H1 (cell line): ENCODE results near the gene VRK3. TPM values are rescaled to one million over a fixed set of nuclear protein-coding genes. Genes with fewer than 3 reads are reported as not detected.

Experiments
- CTCF ChIA-PET: fragments of 300-600 bp; sonication (Branson Sonifier 250); formaldehyde crosslinking; loops from one replicate; lab custom pipeline; 2021; ENCODE audit not compliant: partially characterized antibody; lab: Charles Lee
- POLR2A ChIA-PET: fragments of 300-600 bp; sonication (Branson Sonifier 250); formaldehyde crosslinking; loops from one replicate; lab custom pipeline; 2021; ENCODE audit warnings: inconsistent platforms; ENCODE audit not compliant: partially characterized antibody; lab: Charles Lee
- DNase-seq, 2 experiments: peaks; one replicate each; pipeline versions ENCODE4 v3.0.0 to v3.0.0-alpha.2; 2010 to 2022; ENCODE audit warnings: low spot score in 2 of 2, low read depth in 1 of 2, mixed read lengths in 1 of 2
- FAIRE-seq: peaks from 2 replicates; lab custom pipeline; 2011; peaks lifted over from hg19 to GRCh38; lab: Jason Lieb, UNC
- H2AFZ ChIP-seq: 2 replicates; pipeline ENCODE4 v1.8.1; 2012; ENCODE audit warnings: low read length, inconsistent platforms
- H2AK5ac ChIP-seq: 2 replicates; pipeline ENCODE4 v1.6.1; 2013; ENCODE audit warnings: low read depth, low read length
- H2BK120ac ChIP-seq: replicated peaks from 2 replicates; pipeline ENCODE3; 2013; ENCODE audit warnings: low read depth, low read length, inconsistent platforms
- H2BK12ac ChIP-seq: 2 replicates; pipeline ENCODE4 v1.6.1; 2013; ENCODE audit warnings: low read depth, low read length
- H2BK15ac ChIP-seq: 2 replicates; pipeline ENCODE4 v1.6.1; 2013; ENCODE audit warnings: low read length
- H2BK20ac ChIP-seq: 2 replicates; pipeline ENCODE4 v1.6.1; 2013; ENCODE audit warnings: low read length
- H2BK5ac ChIP-seq: 2 replicates; pipeline ENCODE4 v1.6.1; 2013; ENCODE audit warnings: low read depth, low read length
- H3K14ac ChIP-seq: 2 replicates; pipeline ENCODE4 v1.6.1; 2013; ENCODE audit warnings: inconsistent platforms; ENCODE audit not compliant: insufficient read length
- H3K18ac ChIP-seq: 2 replicates; pipeline ENCODE4 v1.6.1; 2013; ENCODE audit warnings: low read length; ENCODE audit errors: extremely low read depth
- H3K23ac ChIP-seq: 2 replicates; pipeline ENCODE4 v1.6.1; 2013; ENCODE audit warnings: inconsistent platforms; ENCODE audit not compliant: insufficient read length
- H3K23me2 ChIP-seq: 2 replicates; pipeline ENCODE4 v1.6.1; 2013; ENCODE audit warnings: low read depth, low read length
- H3K27ac ChIP-seq: 2 replicates; pipeline ENCODE4 v1.6.1; 2011; ENCODE audit warnings: low read depth, low read length, inconsistent platforms
- H3K27me3 ChIP-seq, 4 experiments: replicated peaks in 1 of 4; 1 replicate in 1 of 4; 2 replicates in 3 of 4; pipeline versions ENCODE4 v1.6.1 to v1.8.1; 2011 to 2013; ENCODE audit warnings: low read length in 3 of 4, mild to moderate bottlenecking in 3 of 4, inconsistent platforms in 2 of 4, mixed read lengths in 2 of 4, moderate library complexity in 1 of 4; ENCODE audit not compliant: control insufficient read depth in 3 of 4, insufficient read depth in 3 of 4; ENCODE audit errors: extremely low read depth in 1 of 4
- H3K36me3 ChIP-seq, 4 experiments: 2 replicates each; pipeline versions ENCODE4 v1.6.1 to v1.8.1; 2011 to 2013; ENCODE audit warnings: mild to moderate bottlenecking in 4 of 4, low read length in 3 of 4, moderate library complexity in 2 of 4, control low read depth in 1 of 4, inconsistent platforms in 1 of 4; ENCODE audit not compliant: insufficient read depth in 4 of 4, control insufficient read depth in 2 of 4
- H3K4ac ChIP-seq: replicated peaks from 2 replicates; pipeline ENCODE3; 2013; ENCODE audit warnings: low read length, low read depth, mixed read lengths, inconsistent platforms; ENCODE audit not compliant: insufficient read length
- H3K4me1 ChIP-seq, 4 experiments: replicated peaks in 1 of 4; 1 replicate in 1 of 4; 2 replicates in 3 of 4; pipeline versions ENCODE4 v1.6.1 to v1.8.1; 2011 to 2013; ENCODE audit warnings: low read length in 3 of 4, inconsistent platforms in 2 of 4, mixed read lengths in 1 of 4; ENCODE audit not compliant: insufficient read depth in 4 of 4, control insufficient read depth in 3 of 4
- H3K4me2 ChIP-seq, 2 experiments: 2 replicates each; pipeline versions ENCODE4 v1.6.1 to v1.8.1; 2011 to 2013; ENCODE audit warnings: low read depth in 2 of 2, low read length in 2 of 2, control low read depth in 1 of 2, inconsistent platforms in 1 of 2, mild to moderate bottlenecking in 1 of 2; ENCODE audit not compliant: insufficient read depth in 1 of 2
- H3K4me3 ChIP-seq, 4 experiments: fragments of 200-600, 300-600 bp in 1 of 4; sonication (generic), shearing (Covaris generic), sonication (Bioruptor Twin) in 1 of 4; 2 replicates each; pipeline versions ENCODE4 v1.5.1 to v1.8.1; 2011 to 2016; ENCODE audit warnings: low read length in 4 of 4, low read depth in 3 of 4, control low read depth in 2 of 4, inconsistent platforms in 2 of 4, mild to moderate bottlenecking in 2 of 4, mixed read lengths in 1 of 4, moderate library complexity in 1 of 4; ENCODE audit not compliant: insufficient read depth in 2 of 4; ENCODE audit errors: extremely low read depth in 1 of 4
- H3K56ac ChIP-seq: replicated peaks from 2 replicates; pipeline ENCODE3; 2013; ENCODE audit warnings: low read depth, mild to moderate bottlenecking, mixed read lengths, low read length, inconsistent platforms; ENCODE audit not compliant: insufficient read length
- H3K79me1 ChIP-seq: 2 replicates; pipeline ENCODE4 v1.6.1; 2013; ENCODE audit warnings: low read depth, low read length, control low read depth
- H3K79me2 ChIP-seq, 2 experiments: 2 replicates each; pipeline versions ENCODE4 v1.6.1 to v1.8.1; 2012 to 2013; ENCODE audit warnings: low read length in 2 of 2, mild to moderate bottlenecking in 2 of 2, inconsistent platforms in 1 of 2; ENCODE audit not compliant: insufficient read depth in 2 of 2, control insufficient read depth in 1 of 2
- H3K9ac ChIP-seq, 4 experiments: replicated peaks in 1 of 4; 1 replicate in 1 of 4; 2 replicates in 3 of 4; pipeline versions ENCODE4 v1.6.1 to v1.8.1; 2011 to 2013; ENCODE audit warnings: low read depth in 3 of 4, low read length in 3 of 4, control low read depth in 2 of 4, mild to moderate bottlenecking in 2 of 4, moderate library complexity in 2 of 4, inconsistent platforms in 1 of 4; ENCODE audit errors: extremely low read depth in 1 of 4
- H3K9me3 ChIP-seq, 2 experiments: 2 replicates each; pipeline versions ENCODE4 v1.6.1 to v1.8.1; 2012 to 2013; ENCODE audit warnings: mild to moderate bottlenecking in 2 of 2, moderate library complexity in 2 of 2, control low read depth in 1 of 2, inconsistent platforms in 1 of 2, low read depth in 1 of 2, low read length in 1 of 2, mixed read lengths in 1 of 2; ENCODE audit not compliant: insufficient read depth in 2 of 2
- H4K20me1 ChIP-seq, 2 experiments: replicated peaks in 1 of 2; 2 replicates each; pipeline versions ENCODE3 to v1.8.1; 2011 to 2013; ENCODE audit warnings: inconsistent platforms in 2 of 2, low read length in 2 of 2, mild to moderate bottlenecking in 1 of 2; ENCODE audit not compliant: insufficient read depth in 2 of 2, control insufficient read depth in 1 of 2
- H4K5ac ChIP-seq: 2 replicates; pipeline ENCODE4 v1.6.1; 2013; ENCODE audit warnings: low read length, low read depth, mixed read lengths, inconsistent platforms; ENCODE audit not compliant: insufficient read length
- H4K8ac ChIP-seq: 2 replicates; pipeline ENCODE4 v1.8.0; 2013; ENCODE audit warnings: mild to moderate bottlenecking, moderate library complexity, low read length, inconsistent platforms; ENCODE audit not compliant: insufficient read depth; ENCODE audit errors: extremely low read depth
- H4K91ac ChIP-seq: replicated peaks from 2 replicates; pipeline ENCODE3; 2013; ENCODE audit warnings: low read length, mixed read lengths, inconsistent platforms; ENCODE audit not compliant: insufficient read length
- BRCA1 ChIP-seq: IDR thresholded peaks from 2 replicates; pipeline ENCODE4 v1.6.1; 2012; ENCODE audit warnings: low read depth, low read length, improper control_type of control experiment
- EZH2 ChIP-seq: fragments of 200-600 bp; sonication (generic); IDR thresholded peaks from 2 replicates; pipeline ENCODE4 v1.7.1; 2012; ENCODE audit warnings: low read depth, mild to moderate bottlenecking, moderate library complexity, low read length, inconsistent platforms; ENCODE audit not compliant: severe bottlenecking
- FOSL1 ChIP-seq: IDR thresholded peaks from 2 replicates; pipeline ENCODE4 v1.6.1; 2011; ENCODE audit warnings: mild to moderate bottlenecking, low read depth, low read length, moderate library complexity; ENCODE audit not compliant: insufficient read depth
- HDAC2 ChIP-seq, 2 experiments: fragments of 300-600 bp in 1 of 2; sonication (generic) in 1 of 2; IDR thresholded peaks; 2 replicates each; pipeline ENCODE4 v1.6.1; 2011 to 2012; ENCODE audit warnings: low read depth in 2 of 2, low read length in 2 of 2, mild to moderate bottlenecking in 2 of 2, moderate library complexity in 2 of 2, borderline replicate concordance in 1 of 2, inconsistent platforms in 1 of 2
- POLR2A ChIP-seq, 2 experiments: IDR thresholded peaks; 1 replicate in 1 of 2; 2 replicates in 1 of 2; pipeline ENCODE4 v1.6.1; 2011; ENCODE audit warnings: low read depth in 2 of 2, low read length in 2 of 2, mild to moderate bottlenecking in 2 of 2; ENCODE audit errors: control extremely low read depth in 1 of 2
- RNF2 ChIP-seq: fragments of 200-900, 300-1000 bp; sonication (generic); IDR thresholded peaks from 2 replicates; pipeline ENCODE4 v1.7.1; 2016; ENCODE audit warnings: borderline replicate concordance, low read depth, mild to moderate bottlenecking, antibody characterized with exemption, low read length; ENCODE audit not compliant: poor library complexity, severe bottlenecking; ENCODE audit errors: missing control alignments
- SRF ChIP-seq: IDR thresholded peaks from 2 replicates; pipeline ENCODE4 v1.6.1; 2011; ENCODE audit warnings: mild to moderate bottlenecking, low read depth, low read length, moderate library complexity
- SUZ12 ChIP-seq: fragments of 200-600 bp; sonication (generic); IDR thresholded peaks from 2 replicates; pipeline ENCODE4 v1.6.1; 2012; ENCODE audit warnings: mild to moderate bottlenecking, inconsistent platforms, low read length, moderate library complexity, mixed read lengths
- TBP ChIP-seq: IDR thresholded peaks from 2 replicates; pipeline ENCODE4 v1.6.1; 2011; ENCODE audit warnings: low read depth, low read length, improper control_type of control experiment
- TCF12 ChIP-seq: IDR thresholded peaks from 2 replicates; pipeline ENCODE4 v1.6.1; 2011; ENCODE audit warnings: low read depth, mild to moderate bottlenecking, low read length
- WGBS, 2 experiments: shearing (Covaris generic) in 1 of 2; methylation state at CpG; one replicate each; pipeline versions ENCODE4 v1.1.6 to v1.1.7; 2013 to 2015; ENCODE audit warnings: low lambda C conversion rate in 2 of 2, mixed read lengths in 2 of 2, inconsistent platforms in 1 of 2, low coverage in 1 of 2, missing lambda C conversion rate in 1 of 2; ENCODE audit not compliant: insufficient replicate concordance in 2 of 2, insufficient coverage in 1 of 2, insufficient read length in 1 of 2; ENCODE audit errors: extremely low coverage in 1 of 2, missing lambda C conversion rate in 1 of 2; 5-methylcytosine and 5-hydroxymethylcytosine counted together
- polyA plus RNA-seq, 7 experiments: library from polyadenylated mRNA; depleted of rRNA in 3 of 7; stranded (reverse) in 5 of 7; unstranded in 2 of 7; fragments of >200 nt in 5 of 7; fragments of 200-250 nt in 2 of 7; gene quantifications; 1 replicate in 5 of 7; 2 replicates in 1 of 7; 4 replicates in 1 of 7; pipeline versions ENCODE4 v1.2.1 to v1.2.3, GENCODE V29; 2011 to 2013; ENCODE audit warnings: missing spikeins in 2 of 7, mixed read lengths in 2 of 7
- total RNA-seq: library from RNA; stranded (reverse); fragmentation: NEBNext Ultra II Directional; extraction: Animal tissue kit (Norgen Biotek cat#: 25700); gene quantifications from 2 replicates; pipeline ENCODE4 v1.2.1, GENCODE V29; 2021

The VRK3 gene
- total and polyA plus RNA-seq, 2 of the 8 experiments (the other 6 are each of a cell fraction or from before 2014, with no cell fraction given), result 21.3 to 36.1 TPM

DNA sequence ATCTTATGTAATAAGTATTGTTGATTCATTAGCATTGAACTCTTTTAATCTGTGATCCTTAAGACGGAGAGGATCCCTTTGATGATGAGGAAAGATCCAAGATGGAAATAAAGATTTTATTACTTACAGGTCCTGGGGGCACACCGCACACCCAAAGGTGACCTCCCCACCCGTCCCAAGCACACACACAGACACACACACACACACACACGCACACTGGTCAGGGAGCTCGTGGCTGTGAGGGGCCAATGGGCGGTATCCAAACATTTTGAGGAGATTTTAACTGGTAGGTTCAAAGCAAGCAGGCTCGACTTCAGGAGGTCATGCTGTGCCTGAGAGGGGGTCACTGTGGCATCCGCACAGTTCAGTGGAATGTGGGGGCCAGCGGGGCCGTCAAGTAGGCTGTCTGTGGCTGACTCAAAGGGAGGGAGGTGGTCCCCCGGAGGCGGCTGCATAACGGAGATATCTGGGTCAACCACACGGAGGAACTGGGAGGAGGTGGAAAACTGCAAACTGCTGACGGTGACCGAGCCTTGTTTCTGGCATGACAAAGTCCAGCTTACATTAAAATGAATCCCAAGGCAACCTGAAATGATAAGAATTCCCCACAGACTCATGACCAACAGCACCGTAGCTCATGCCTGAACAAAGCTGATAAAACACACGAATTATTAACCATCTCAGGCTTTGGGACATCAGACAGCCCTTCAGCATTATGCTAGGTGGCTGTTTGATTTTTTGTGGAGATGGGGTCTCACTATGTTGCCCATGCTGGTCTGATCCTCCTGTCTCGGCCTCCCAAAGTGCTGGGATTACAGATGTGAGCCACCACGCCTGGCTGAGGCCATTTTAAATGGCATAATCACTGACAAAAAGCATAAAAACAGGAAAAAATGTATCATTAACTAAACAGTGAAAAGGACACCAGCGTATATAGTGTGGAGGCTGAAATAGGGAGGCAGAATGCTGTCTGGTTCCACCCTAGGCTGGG lies 43.3 kb downstream of the VRK3 start:
- Histone ChIP-seq H3K56ac (no peak overlapping the region), H3K23me2 (no peaks in the 10 kb centered on the region), H3K9me3 (no peaks in the 10 kb centered on the region), H2BK20ac (no peak overlapping the region), H4K5ac (no peak overlapping the region), H3K23ac (no peak overlapping the region), H3K79me2 (no peaks in the 10 kb centered on the region), H2AFZ (no peak overlapping the region), H4K91ac (no peak overlapping the region), H3K4me2 (no peak overlapping the region), H3K18ac (no peak overlapping the region), H3K27ac (no peak overlapping the region), H2AK5ac (no peak overlapping the region), H4K20me1 (peaks cover 0 to 18% of the 10 kb centered on the region in 2 experiments), H2BK120ac (no peak overlapping the region), H3K9ac (no peak overlapping the region), H3K4me1 (no peaks in the 10 kb centered on the region; a peak in 1 of 7 replicates), H2BK12ac (no peak overlapping the region), H3K14ac (no peak overlapping the region), H2BK5ac (no peak overlapping the region), H3K79me1 (no peaks in the 10 kb centered on the region), H2BK15ac (no peak overlapping the region), H3K4me3 (no peak overlapping the region), H3K36me3 (no peaks in the 10 kb centered on the region), H3K4ac (no peak overlapping the region), H4K8ac (no peak overlapping the region), H3K27me3 (no peaks in the 10 kb centered on the region)
- ChIA-PET POLR2A (interaction anchor here (6.1 kb wide), 1 partner anchor 47 kb away, joined by 36 read pairs; no protein-coding TSS in a partner anchor), CTCF (interaction anchor here (0.6 to 16.2 kb wide), 21 partner anchors 12 to 72 kb away, joined by 3 to 231 read pairs (median 6); partner anchors contain the start of gene NUP62)
- FAIRE-seq (no peak), DNase-seq (no peak)
- 81% methylated on average over 18 of the region's 21 CpGs; no CpG with 5 or more reads in 1 of the 2 experiments for WGBS, 2 experiments
- TF ChIP-seq BRCA1 (no peak), TBP (no peak), TCF12 (no peak), EZH2 (no peak), HDAC2 (IDR thresholded peaks at IDR 0.05; ENCODE audit: borderline replicate concordance in 1 of 2, low read depth in 2 of 2, low read length in 2 of 2) (no peak), SRF (no peak), SUZ12 (no peak), RNF2 (no peak), FOSL1 (no peak), POLR2A (IDR thresholded peaks at IDR 0.05; ENCODE audit: control extremely low read depth in 1 of 2, low read depth in 2 of 2, low read length in 2 of 2) (no peak)
